Dendritic cell treated with granulocyte-macrophage colony-stimulating factor and Interleukin-4, amounts not matched to agents 40 ng/mL and 50 ng/mL, for 4 days (primary cell): Measurements from ENCODE around the gene BLCAP.

ENCODE experiments used
- H3K27ac Mint-ChIP-seq: one replicate; pipeline ENCODE4 v1.8.0; 2022; ENCODE audit warnings: mild to moderate bottlenecking, mixed read lengths
- H3K27me3 Mint-ChIP-seq: one replicate; pipeline ENCODE4 v1.8.0; 2022; ENCODE audit warnings: mild to moderate bottlenecking, mixed read lengths
- H3K36me3 Mint-ChIP-seq: one replicate; pipeline ENCODE4 v1.8.0; 2022; ENCODE audit warnings: low read depth, mixed read lengths
- H3K4me1 Mint-ChIP-seq: one replicate; pipeline ENCODE4 v1.8.0; 2022; ENCODE audit warnings: low read depth, mixed read lengths
- H3K4me3 Mint-ChIP-seq: one replicate; pipeline ENCODE4 v1.8.0; 2022; ENCODE audit warnings: mild to moderate bottlenecking, moderate library complexity, mixed read lengths
- H3K9me3 Mint-ChIP-seq: one replicate; pipeline ENCODE4 v1.8.0; 2022; ENCODE audit warnings: mixed read lengths
- intact Hi-C: fragments of 100-400 bp; cut with micrococcal nuclease; formaldehyde crosslinking; loops from one replicate; pipeline ENCODE4 v1.15.0; 2022

Gene BLCAP

GRCh38 chr20:37530696-37531095, 3.0 kb upstream of the BLCAP start:
- peaks cover 31% of the 10 kb centered on the region for H3K4me1 Mint-ChIP-seq
- intact Hi-C loops = no loop called here
- no peak overlapping the region for H3K4me3 Mint-ChIP-seq

DNA sequence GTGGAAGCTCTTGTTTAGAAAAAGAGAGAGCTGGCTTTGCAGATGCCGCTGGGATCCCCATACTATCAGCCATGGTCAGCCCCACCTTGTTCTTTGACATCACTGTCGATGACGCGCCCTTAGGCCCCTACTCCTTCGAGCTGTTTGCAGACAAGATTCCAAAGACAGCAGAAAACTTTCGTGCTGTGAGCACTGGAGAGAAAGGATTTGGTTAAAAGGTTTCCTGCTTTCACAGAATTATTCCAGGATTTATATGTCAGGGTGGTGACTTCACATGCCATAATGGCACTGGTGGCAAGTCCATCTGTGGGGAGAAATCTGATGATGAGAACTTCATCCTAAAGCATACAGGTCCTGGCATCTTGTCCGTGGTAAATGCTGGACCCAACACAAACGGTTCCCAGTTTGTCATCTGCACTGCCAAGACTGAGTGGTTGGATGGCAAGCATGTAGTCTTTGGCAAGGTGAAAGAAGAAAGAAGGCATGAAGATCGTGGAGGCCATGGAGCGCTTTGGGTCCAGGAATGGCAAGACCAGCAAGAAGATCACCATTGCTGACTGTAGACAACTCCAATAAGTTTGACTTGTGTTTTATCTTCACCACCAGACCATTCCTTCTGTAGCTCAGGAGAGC, 2.4 kb upstream of the BLCAP start:
- no peaks in the 10 kb centered on the region for H3K9me3 Mint-ChIP-seq
- peaks cover 37% of the 10 kb centered on the region for H3K4me1 Mint-ChIP-seq
- intact Hi-C loops = loop anchor here (5.0 kb wide), 1 partner anchor 138 kb away; no protein-coding TSS in a partner anchor
- no peak overlapping the region for H3K4me3 Mint-ChIP-seq
- peaks cover 20% of the 10 kb centered on the region for H3K36me3 Mint-ChIP-seq
- no peak overlapping the region for H3K27ac Mint-ChIP-seq
- peaks cover 4% of the 10 kb centered on the region for H3K27me3 Mint-ChIP-seq

More at GRCh38 chr20:37530696-37531095, 3.0 kb upstream of the BLCAP start:
- Mint-ChIP-seq H3K9me3 (no peaks in the 10 kb centered on the region), H3K27me3 (peaks cover 4% of the 10 kb centered on the region), H3K36me3 (peaks cover 14% of the 10 kb centered on the region), H3K27ac (no peak overlapping the region)

DNA sequence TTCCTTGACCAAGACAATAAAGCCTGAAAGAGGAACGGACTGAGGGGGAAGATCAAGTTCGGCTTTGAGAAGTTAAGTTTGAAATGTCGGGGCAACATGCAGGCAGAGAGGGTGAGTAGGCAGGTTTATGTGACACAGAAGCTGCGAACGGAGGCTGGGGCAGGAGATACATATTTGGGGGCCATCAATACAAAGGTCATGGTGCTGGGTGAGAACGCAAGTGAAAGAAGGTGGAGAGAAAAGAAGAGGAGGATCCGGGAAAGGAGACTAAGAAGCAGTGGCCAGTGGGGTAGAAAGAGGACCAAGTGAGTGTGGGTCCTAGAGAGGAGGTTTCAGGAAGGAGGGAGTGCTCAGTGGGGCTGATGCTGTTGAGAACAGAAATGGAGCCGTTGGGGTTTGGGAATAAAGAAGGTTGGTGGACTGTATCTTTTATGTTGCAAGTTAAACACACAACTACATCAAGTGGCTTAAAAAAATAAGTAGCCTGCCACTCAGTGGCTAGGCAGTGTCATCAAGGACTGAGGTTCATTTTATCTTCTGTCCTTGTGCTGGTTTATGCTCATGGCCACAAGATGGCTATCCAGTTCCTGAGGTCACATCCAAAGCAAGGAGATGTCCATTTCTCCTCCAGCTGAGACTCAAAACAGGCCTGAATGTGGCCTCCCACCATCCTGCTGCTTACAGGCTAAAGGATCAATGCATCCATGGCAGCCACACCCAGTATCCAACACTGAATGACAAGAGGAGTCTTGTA, 1.7 kb upstream of the BLCAP start:
- H3K4me1 Mint-ChIP-seq = peaks cover 39% of the 10 kb centered on the region
- peak overlapping the region; percentile 98 for H3K27ac Mint-ChIP-seq
- intact Hi-C loops = loop anchor here (5.0 kb wide), 1 partner anchor 137 kb away; no protein-coding TSS in a partner anchor
- H3K27me3 Mint-ChIP-seq = peaks cover 4% of the 10 kb centered on the region
- H3K9me3 Mint-ChIP-seq = no peaks in the 10 kb centered on the region
- H3K4me3 Mint-ChIP-seq = peak overlapping the region; percentile 45
- peaks cover 27% of the 10 kb centered on the region for H3K36me3 Mint-ChIP-seq

DNA sequence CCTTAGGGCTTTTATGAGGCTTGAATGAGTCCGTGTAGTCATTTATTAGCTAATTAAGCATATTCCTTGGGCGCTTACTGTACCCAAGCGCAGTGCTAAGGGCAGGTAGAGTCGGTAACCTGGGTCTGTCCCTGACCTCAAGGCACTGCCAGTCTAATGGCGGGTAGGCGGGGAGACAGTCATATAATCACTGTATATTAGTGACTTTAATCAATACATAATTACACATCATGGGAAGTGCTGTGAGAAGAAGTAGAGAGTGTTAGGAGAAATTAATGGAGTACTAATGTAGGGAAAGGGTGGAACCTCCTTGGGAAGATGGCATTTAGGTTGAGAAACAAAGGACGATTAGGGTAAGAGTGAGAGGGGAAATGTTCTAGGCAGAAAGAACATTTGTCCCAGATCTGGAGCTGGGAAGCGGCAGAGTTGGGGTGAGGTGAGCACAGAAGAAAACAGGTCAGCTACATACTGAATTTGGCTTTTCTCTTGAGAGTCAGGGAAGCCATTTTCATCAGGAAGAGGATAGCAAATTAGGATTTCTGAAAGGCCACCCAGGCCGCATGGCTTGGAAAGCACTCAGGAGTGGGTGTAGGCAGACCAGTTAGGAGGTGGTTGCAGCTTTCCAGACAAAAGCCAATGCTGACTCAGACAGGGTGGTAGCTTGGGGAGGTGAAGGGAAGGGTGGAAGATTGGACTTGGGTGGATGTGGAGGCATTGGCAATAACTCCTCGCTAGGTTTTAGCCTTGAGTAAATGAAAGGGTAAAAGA, 954 bp upstream of the BLCAP start:
- intact Hi-C loops = loop anchor here (1.0 to 5.0 kb wide), 2 partner anchors 136 to 259 kb away; no protein-coding TSS in a partner anchor
- H3K36me3 Mint-ChIP-seq = peaks cover 31% of the 10 kb centered on the region
- H3K27me3 Mint-ChIP-seq = peaks cover 4% of the 10 kb centered on the region
- H3K4me3 Mint-ChIP-seq = peak overlapping the region; percentile 93
- peaks cover 43% of the 10 kb centered on the region for H3K4me1 Mint-ChIP-seq
- peak overlapping the region; percentile 98 for H3K27ac Mint-ChIP-seq
- no peaks in the 10 kb centered on the region for H3K9me3 Mint-ChIP-seq

GRCh38 chr20:37526839-37527637, 638 bp downstream of the BLCAP start:
- peak overlapping the region; percentile 93 for H3K4me3 Mint-ChIP-seq
- H3K27me3 Mint-ChIP-seq = peaks cover 12% of the 10 kb centered on the region
- H3K27ac Mint-ChIP-seq = peak overlapping the region; percentile 98
- no peaks in the 10 kb centered on the region for H3K9me3 Mint-ChIP-seq
- peaks cover 45% of the 10 kb centered on the region for H3K36me3 Mint-ChIP-seq
- H3K4me1 Mint-ChIP-seq = peaks cover 54% of the 10 kb centered on the region
- intact Hi-C loops = loop anchor here (5.0 kb wide), 1 partner anchor 135 kb away; no protein-coding TSS in a partner anchor

- Mint-ChIP-seq H3K4me3 (peak overlapping the region; percentile 93), H3K9me3 (no peaks in the 10 kb centered on the region), H3K4me1 (peaks cover 60% of the 10 kb centered on the region), H3K27me3 (peaks cover 18% of the 10 kb centered on the region), H3K27ac (peak overlapping the region; percentile 98), H3K36me3 (peaks cover 52% of the 10 kb centered on the region)
- intact Hi-C loops = loop anchor here (5.0 kb wide), 1 partner anchor 134 kb away; no protein-coding TSS in a partner anchor
Observed at GRCh38 chr20:37526238-37526838, 1.3 kb downstream of the BLCAP start.

- H3K27ac Mint-ChIP-seq = peak overlapping the region; percentile 98
- H3K4me1 Mint-ChIP-seq = peaks cover 62% of the 10 kb centered on the region
- H3K9me3 Mint-ChIP-seq = no peaks in the 10 kb centered on the region
- peak overlapping the region; percentile 93 for H3K4me3 Mint-ChIP-seq
- peaks cover 57% of the 10 kb centered on the region for H3K36me3 Mint-ChIP-seq
- intact Hi-C loops = loop anchor here (5.0 kb wide), 1 partner anchor 134 kb away; no protein-coding TSS in a partner anchor
- H3K27me3 Mint-ChIP-seq = peaks cover 23% of the 10 kb centered on the region
Observed at GRCh38 chr20:37525810-37526209, 1.9 kb downstream of the BLCAP start.

DNA sequence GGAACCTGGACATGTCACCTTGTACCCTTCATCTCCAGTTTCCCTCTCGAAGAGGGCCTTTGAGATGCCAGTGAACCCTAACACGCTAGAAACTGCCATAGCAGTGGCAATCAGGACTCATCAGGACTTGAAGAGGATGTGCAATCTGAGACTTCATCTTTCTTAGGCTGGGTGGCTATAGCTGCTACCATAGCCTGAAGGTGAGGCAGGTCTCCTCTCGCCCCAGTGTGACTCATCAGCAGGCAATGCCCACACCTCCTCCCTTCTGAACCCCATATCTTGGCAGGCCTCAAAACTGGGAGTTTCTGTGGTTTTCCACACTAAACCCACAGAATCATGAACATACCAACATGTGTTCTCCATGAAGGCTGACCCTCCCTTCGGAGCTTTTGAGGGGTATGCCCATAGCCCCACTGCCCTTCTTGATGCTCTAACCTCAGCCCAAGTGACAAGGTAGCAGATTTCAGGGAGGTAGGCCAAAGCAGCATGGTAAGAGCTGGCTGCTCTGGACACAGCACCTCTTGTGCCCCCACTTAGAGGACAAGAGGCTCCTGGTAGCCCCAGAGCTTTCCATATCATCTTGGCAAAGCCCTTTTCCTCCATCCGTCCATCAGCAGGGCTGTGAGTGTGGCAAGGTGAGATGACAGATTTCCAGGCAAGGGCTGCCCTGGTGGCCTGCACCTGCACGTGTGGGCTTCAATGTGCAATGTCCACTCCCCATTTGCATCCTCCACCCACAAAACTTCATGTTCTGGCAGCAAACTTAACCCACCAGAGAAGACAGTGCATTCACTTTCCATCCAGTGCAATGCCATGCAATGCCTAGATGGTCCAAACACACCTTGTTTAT, 2.6 kb downstream of the BLCAP start:
- H3K9me3 Mint-ChIP-seq = no peaks in the 10 kb centered on the region
- H3K27ac Mint-ChIP-seq = no peak overlapping the region
- H3K4me3 Mint-ChIP-seq = no peak overlapping the region
- peaks cover 65% of the 10 kb centered on the region for H3K36me3 Mint-ChIP-seq
- peaks cover 25% of the 10 kb centered on the region for H3K27me3 Mint-ChIP-seq
- intact Hi-C loops = loop anchor here (5.0 kb wide), 1 partner anchor 133 kb away; no protein-coding TSS in a partner anchor
- H3K4me1 Mint-ChIP-seq = peaks cover 68% of the 10 kb centered on the region

- peaks cover 64% of the 10 kb centered on the region for H3K4me1 Mint-ChIP-seq
- no peak overlapping the region for H3K4me3 Mint-ChIP-seq
Observed at GRCh38 chr20:37523911-37524700, 3.6 kb downstream of the BLCAP start.

GRCh38 chr20:37523012-37523391, 4.7 kb downstream of the BLCAP start:
- intact Hi-C loops = no loop called here
- Mint-ChIP-seq H3K4me3 (no peak overlapping the region), H3K9me3 (no peaks in the 10 kb centered on the region), H3K27ac (no peak overlapping the region), H3K4me1 (peaks cover 58% of the 10 kb centered on the region), H3K27me3 (peaks cover 21% of the 10 kb centered on the region), H3K36me3 (peaks cover 84% of the 10 kb centered on the region)

More at GRCh38 chr20:37523911-37524700, 3.6 kb downstream of the BLCAP start:
- H3K9me3 Mint-ChIP-seq = no peaks in the 10 kb centered on the region
- no peak overlapping the region for H3K27ac Mint-ChIP-seq
- peaks cover 22% of the 10 kb centered on the region for H3K27me3 Mint-ChIP-seq
- intact Hi-C loops = no loop called here
- H3K36me3 Mint-ChIP-seq = peaks cover 73% of the 10 kb centered on the region

DNA sequence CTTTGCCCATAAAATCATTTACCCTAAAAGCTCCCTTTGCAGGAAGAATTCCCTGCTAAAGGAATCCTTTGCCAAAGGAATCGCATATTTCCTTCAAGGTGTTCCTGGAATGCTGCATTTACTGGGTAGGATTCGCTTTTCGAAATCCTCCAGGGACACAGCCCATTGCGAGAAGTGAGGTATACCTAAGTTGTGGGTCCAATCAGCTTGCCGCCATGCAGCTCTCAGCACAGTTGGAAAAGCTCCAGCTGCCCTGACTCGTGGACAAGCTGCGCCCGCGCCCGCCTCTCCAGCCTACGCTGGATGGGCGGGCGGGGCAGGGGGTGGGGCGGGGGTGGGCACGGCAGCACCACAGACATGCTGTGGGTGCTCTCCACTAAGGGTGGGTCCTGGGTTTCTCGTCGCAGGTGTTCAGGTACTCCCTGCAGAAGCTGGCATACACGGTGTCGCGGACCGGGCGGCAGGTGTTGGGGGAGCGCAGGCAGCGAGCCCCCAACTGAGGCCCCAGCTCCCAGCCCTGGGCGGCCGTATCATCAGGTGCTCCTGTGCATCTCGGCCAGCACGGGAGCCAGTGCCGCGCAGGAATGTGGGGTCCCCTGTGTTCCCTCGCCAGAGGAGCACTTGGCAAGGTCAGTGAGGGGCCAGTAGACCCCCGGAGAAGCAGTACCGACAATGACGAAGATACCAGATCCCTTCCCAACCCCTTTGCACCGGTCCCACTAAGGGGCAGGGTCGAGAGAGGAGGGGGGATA, 5.2 kb downstream of the BLCAP start:
- peaks cover 21% of the 10 kb centered on the region for H3K27me3 Mint-ChIP-seq
- no peak overlapping the region for H3K4me3 Mint-ChIP-seq
- no peaks in the 10 kb centered on the region for H3K9me3 Mint-ChIP-seq
- H3K36me3 Mint-ChIP-seq = peaks cover 84% of the 10 kb centered on the region
- peaks cover 59% of the 10 kb centered on the region for H3K4me1 Mint-ChIP-seq
- H3K27ac Mint-ChIP-seq = no peak overlapping the region
- intact Hi-C loops = no loop called here
